DOHH2 (cell line): ENCODE data around the gene AKAP8L.

Experiments used
- CTCF ChIP-seq: fragments of 200-600 bp; sonication (generic); IDR thresholded peaks from one replicate; pipeline ENCODE4 v1.5.1; 2014; ENCODE audit warnings: antibody characterized with exemption, mild to moderate bottlenecking, low read depth, low read length; ENCODE audit not compliant: poor library complexity, severe bottlenecking
- EZH2phosphoT487 ChIP-seq: fragments of 200-600 bp; sonication (generic); IDR thresholded peaks from 2 replicates; pipeline ENCODE4 v1.6.1; 2017; ENCODE audit warnings: borderline replicate concordance, mild to moderate bottlenecking, antibody characterized with exemption, low read length, moderate library complexity, mixed read lengths

- TF ChIP-seq CTCF (no peak), EZH2phosphoT487 (no peak)
These were observed 45.1 kb upstream of the AKAP8L start for GRCh38 chr19:15463861-15464371.
